GM12891 (cell line): ENCODE results near the gene RNF25.

ENCODE experiments used
- POLR2A ChIP-seq: IDR thresholded peaks from 2 replicates; pipeline ENCODE4 v1.6.1; 2011; ENCODE audit warnings: low read depth, low read length, control low read depth
- POLR2AphosphoS5 ChIP-seq: IDR thresholded peaks from 2 replicates; pipeline ENCODE4 v1.6.1; 2011; ENCODE audit warnings: low read depth, low read length, control low read depth

- TF ChIP-seq POLR2AphosphoS5 (no peak), POLR2A (no peak)
Observed at GRCh38 chr2:218691234-218691633, 19.4 kb upstream of the RNF25 start.
